ENCODE data around the gene SOS1.

DNA sequence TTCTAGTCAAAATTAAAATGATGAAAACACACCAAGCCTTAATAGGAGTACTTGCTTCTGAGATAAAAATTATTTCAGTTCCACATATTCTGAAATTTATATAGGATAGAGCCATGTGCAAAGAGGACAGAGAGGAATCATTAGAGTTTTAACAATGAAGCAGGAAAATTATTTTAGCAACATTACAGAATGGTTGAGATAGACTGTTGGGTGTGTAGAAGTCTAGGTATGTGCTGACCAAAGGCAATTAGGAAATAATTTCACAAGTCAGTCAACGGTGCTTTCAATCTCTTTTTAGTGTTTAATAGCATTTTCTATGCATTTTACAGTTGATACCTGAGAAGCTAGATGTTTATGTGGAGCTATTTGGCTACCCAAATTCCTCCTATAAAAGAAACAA, 25.2 kb downstream of the SOS1 start:
- no peak for TF ChIP-seq SUZ12 (IDR thresholded peaks at IDR 0.05)
- no peak for TF ChIP-seq HDGF (IDR thresholded peaks at IDR 0.05; ENCODE audit: borderline replicate concordance)
- TF ChIP-seq FOXK2 (IDR thresholded peaks at IDR 0.05) = no peak
- TF ChIP-seq SP1 (IDR thresholded peaks at IDR 0.05) = no peak
- no peak for TF ChIP-seq ARNT (IDR thresholded peaks at IDR 0.05)
- TF ChIP-seq ELF4 (IDR thresholded peaks at IDR 0.05) = no peak
- no peak for TF ChIP-seq TARDBP (IDR thresholded peaks at IDR 0.05)
- no peak for TF ChIP-seq BHLHE40 (IDR thresholded peaks at IDR 0.05; ENCODE audit: borderline replicate concordance)
- no peak for TF ChIP-seq ZNF384 (IDR thresholded peaks at IDR 0.05)
- TF ChIP-seq PKNOX1 (IDR thresholded peaks at IDR 0.05) = 0 out of 2 replicates have a peak, but pooled peaks have one; percentile 28
- no peak for TF ChIP-seq FOXA1 (IDR thresholded peaks at IDR 0.05)

Data from HEK293T (cell line).